Fibroblast of lung (primary cell): ENCODE results near the gene MAP3K3. TPM values are rescaled to one million over a fixed set of nuclear protein-coding genes. Genes with fewer than 3 reads are reported as not detected.

Experiments used
- DNase-seq, 2 donors: peaks; one replicate each; pipeline versions ENCODE4 v3.0.0 to v3.0.0-alpha.2; 2010; ENCODE audit warnings: low read depth in 2 of 2
- H2AFZ ChIP-seq: 2 replicates; pipeline ENCODE4 v1.5.1; 2012; ENCODE audit warnings: low read length, control low read depth, inconsistent platforms
- H3K27ac ChIP-seq: 2 replicates; pipeline ENCODE4 v1.5.1; 2011; ENCODE audit warnings: low read length, control low read depth; ENCODE audit not compliant: insufficient read depth
- H3K27me3 ChIP-seq: 2 replicates; pipeline ENCODE4 v1.5.1; 2011; ENCODE audit warnings: mild to moderate bottlenecking, low read length; ENCODE audit not compliant: control insufficient read depth, insufficient read depth
- H3K36me3 ChIP-seq: 2 replicates; pipeline ENCODE4 v1.5.1; 2011; ENCODE audit warnings: low read length; ENCODE audit not compliant: control insufficient read depth, insufficient read depth
- H3K4me1 ChIP-seq: 2 replicates; pipeline ENCODE4 v1.5.1; 2011; ENCODE audit warnings: low read length; ENCODE audit not compliant: control insufficient read depth, insufficient read depth; ENCODE audit errors: extremely low read depth
- H3K4me2 ChIP-seq: 2 replicates; pipeline ENCODE4 v1.5.1; 2011; ENCODE audit warnings: low read length, control low read depth; ENCODE audit not compliant: insufficient read depth; ENCODE audit errors: extremely low read depth
- H3K4me3 ChIP-seq, 4 experiments: fragments of 200-600 bp in 1 of 4; sonication (generic) in 1 of 4; replicated peaks in 1 of 4; 2 replicates each; pipeline ENCODE4 v1.5.1; 2011 to 2016; ENCODE audit warnings: low read length in 4 of 4, low read depth in 3 of 4, mild to moderate bottlenecking in 3 of 4, control low read depth in 2 of 4, inconsistent platforms in 1 of 4, mixed read lengths in 1 of 4; ENCODE audit not compliant: insufficient read depth in 1 of 4; ENCODE audit errors: control extremely low read depth in 1 of 4
- H3K79me2 ChIP-seq: 2 replicates; pipeline ENCODE4 v1.5.1; 2012; ENCODE audit warnings: mild to moderate bottlenecking, low read length, inconsistent platforms; ENCODE audit not compliant: control insufficient read depth, insufficient read depth
- H3K9ac ChIP-seq: 2 replicates; pipeline ENCODE4 v1.5.1; 2011; ENCODE audit warnings: mild to moderate bottlenecking, low read length, control low read depth; ENCODE audit not compliant: insufficient read depth
- H3K9me3 ChIP-seq: 2 replicates; pipeline ENCODE4 v1.5.1; 2012; ENCODE audit warnings: low read depth, low read length; ENCODE audit not compliant: control insufficient read depth, insufficient read depth
- H4K20me1 ChIP-seq: 2 replicates; pipeline ENCODE4 v1.5.1; 2011; ENCODE audit warnings: low read length; ENCODE audit not compliant: control insufficient read depth, insufficient read depth; ENCODE audit errors: extremely low read depth
- CTCF ChIP-seq, 2 donors: IDR thresholded peaks in 1 of 2; conservative IDR thresholded peaks in 1 of 2; 1 replicate in 1 of 2; 2 replicates in 1 of 2; pipeline ENCODE4 v1.5.1; 2011 to 2012; ENCODE audit warnings: low read length in 2 of 2, control low read depth in 1 of 2, inconsistent platforms in 1 of 2, low read depth in 1 of 2, mild to moderate bottlenecking in 1 of 2
- EZH2 ChIP-seq: IDR thresholded peaks from 2 replicates; pipeline ENCODE4 v1.5.1; 2012; ENCODE audit warnings: low read length, control low read depth, mild to moderate bottlenecking; ENCODE audit errors: missing control alignments
- polyA plus RNA-seq, 2 donors: library from polyadenylated mRNA; depleted of rRNA in 1 of 2; stranded (reverse) in 1 of 2; unstranded in 1 of 2; fragments of >200 nt; gene quantifications; 2 replicates each; pipeline ENCODE4 v1.2.1, GENCODE V29; 2011 to 2012; ENCODE audit warnings: missing spikeins in 1 of 2
- total RNA-seq: library from RNA; depleted of rRNA; stranded (reverse); fragments of >200 nt; gene quantifications from 2 replicates; pipeline ENCODE4 v1.2.1, GENCODE V29; 2014

MAP3K3 gene
- total and polyA plus RNA-seq, 2 donors (not counting 1 experiment from before 2014, with no cell fraction given) = 13.8 to 32.0 TPM

DNA sequence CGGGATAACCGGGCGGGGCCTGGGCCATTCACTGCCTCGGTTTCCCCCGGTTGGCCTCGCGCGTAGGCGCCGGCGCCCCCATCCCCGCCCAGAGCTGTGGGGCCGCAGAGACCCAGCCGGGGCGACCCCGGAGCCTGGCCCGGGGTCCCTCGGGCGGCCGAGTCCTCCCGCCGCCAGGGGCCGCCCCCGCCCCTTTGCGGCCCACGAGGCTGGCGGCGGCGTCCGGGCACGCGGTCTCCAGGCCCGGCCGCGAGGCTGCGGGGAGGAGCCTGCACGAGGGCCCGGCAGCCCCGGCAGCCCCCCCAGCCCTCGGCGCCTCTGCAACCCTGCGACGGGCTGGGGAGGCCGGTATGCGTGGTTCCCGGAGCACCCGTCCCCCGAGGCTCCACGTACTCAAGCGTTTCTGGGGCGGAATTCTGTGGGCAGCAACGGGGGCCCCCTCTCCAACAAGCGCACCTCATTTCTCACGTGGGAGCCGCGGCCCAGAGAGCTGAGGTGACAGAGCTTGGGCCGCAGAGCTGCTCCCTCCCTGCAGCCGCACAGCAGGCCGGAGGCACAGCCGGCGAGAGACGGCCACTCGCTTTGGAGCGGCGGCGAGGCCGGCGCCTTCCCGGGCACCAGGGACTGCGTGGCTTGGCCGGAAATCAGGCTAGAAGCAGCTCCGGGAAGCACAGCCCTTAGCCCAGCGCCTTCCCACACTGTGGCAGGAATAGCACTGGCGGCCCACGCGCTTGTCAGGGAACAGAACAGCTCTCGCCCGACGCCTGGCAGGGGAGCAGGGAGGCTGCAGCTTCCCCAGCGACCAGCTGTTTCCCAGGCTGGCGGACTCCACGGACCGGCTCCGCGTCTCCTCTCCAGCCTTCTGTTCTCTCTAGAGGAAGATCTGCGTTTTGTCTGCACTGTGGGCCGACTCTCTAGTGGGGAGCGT, 78.6 kb downstream of the MAP3K3 start:
- no peaks in the 10 kb centered on the region for H3K27me3 ChIP-seq
- peak overlapping the region; percentile 30 for H3K9ac ChIP-seq
- DNase-seq = peak; percentile 44 to 67
- no peaks in the 10 kb centered on the region for H4K20me1 ChIP-seq
- TF ChIP-seq CTCF (conservative IDR thresholded peaks at IDR 0.05 in 1 of 2, IDR thresholded peaks at IDR 0.05 in 1 of 2; ENCODE audit: low read depth in 1 of 2, low read length in 2 of 2) = no peak
- no peak overlapping the region for H3K27ac ChIP-seq
- H3K4me1 ChIP-seq = no peaks in the 10 kb centered on the region
- peak overlapping the region in 2 of 4 experiments; percentile 14 to 42 for H3K4me3 ChIP-seq
- H2AFZ ChIP-seq = no peak overlapping the region
- no peaks in the 10 kb centered on the region for H3K9me3 ChIP-seq
- H3K79me2 ChIP-seq = no peaks in the 10 kb centered on the region
- H3K4me2 ChIP-seq = no peak overlapping the region
- peaks cover 7% of the 10 kb centered on the region for H3K36me3 ChIP-seq

GRCh38 chr17:63701456-63701820, 79.2 kb downstream of the MAP3K3 start:
- Histone ChIP-seq H3K36me3 (peaks cover 7% of the 10 kb centered on the region), H3K4me3 (no peak overlapping the region), H3K4me2 (no peak overlapping the region), H2AFZ (no peak overlapping the region), H3K27ac (no peak overlapping the region), H4K20me1 (no peaks in the 10 kb centered on the region), H3K9ac (no peak overlapping the region), H3K9me3 (no peaks in the 10 kb centered on the region), H3K27me3 (no peaks in the 10 kb centered on the region), H3K79me2 (no peaks in the 10 kb centered on the region), H3K4me1 (no peaks in the 10 kb centered on the region)
- no peak for TF ChIP-seq EZH2
- TF ChIP-seq CTCF (conservative IDR thresholded peaks at IDR 0.05 in 1 of 2, IDR thresholded peaks at IDR 0.05 in 1 of 2; ENCODE audit: low read depth in 1 of 2, low read length in 2 of 2) = no peak
- DNase-seq = no peak

DNA sequence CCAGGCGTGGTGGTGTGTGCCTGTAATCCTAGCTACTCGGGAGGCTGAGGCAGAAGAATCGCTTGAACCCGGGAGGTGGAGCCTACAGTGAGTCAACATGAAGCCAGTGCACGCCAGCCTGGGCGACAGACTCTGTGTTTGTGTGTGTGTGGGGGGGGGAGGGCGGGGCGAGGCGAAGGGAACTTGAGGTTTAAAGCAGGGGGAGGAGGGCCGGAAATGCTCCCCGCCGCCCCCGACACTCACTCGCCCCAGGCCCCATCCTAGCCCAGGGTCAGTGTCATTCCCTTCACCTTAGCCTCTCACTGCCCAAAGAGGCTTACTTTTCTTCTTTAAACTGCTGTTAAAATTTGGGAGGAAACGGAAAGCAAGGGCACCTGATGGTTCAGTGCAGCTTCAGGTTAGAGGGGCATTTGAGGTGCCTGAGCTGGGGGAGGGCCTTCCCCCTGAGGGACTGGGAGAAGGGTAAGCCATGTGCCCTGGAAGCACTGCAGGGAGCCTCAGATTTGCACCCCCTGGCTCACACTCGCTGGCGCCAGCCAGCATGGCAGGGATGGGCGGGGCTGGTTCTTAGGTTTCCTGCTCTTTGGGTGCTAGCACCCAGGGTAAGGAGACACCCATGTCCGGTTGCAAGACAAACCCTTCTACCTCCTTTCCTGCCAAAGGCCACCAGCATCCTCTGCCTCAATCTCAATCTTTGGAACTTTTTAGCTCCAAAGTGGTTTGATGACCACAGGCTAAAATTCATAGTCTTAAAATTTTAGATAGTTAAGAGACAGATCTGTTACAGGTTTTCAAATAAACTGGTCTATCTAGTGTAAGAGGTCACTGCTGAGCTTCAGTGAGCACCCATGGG, 79.9 kb downstream of the MAP3K3 start:
- TF ChIP-seq CTCF (conservative IDR thresholded peaks at IDR 0.05 in 1 of 2, IDR thresholded peaks at IDR 0.05 in 1 of 2; ENCODE audit: low read depth in 1 of 2, low read length in 2 of 2) = no peak
- TF ChIP-seq EZH2 = no peak
- H3K36me3 ChIP-seq = peaks cover 7% of the 10 kb centered on the region
- no peak overlapping the region for H2AFZ ChIP-seq
- H3K79me2 ChIP-seq = no peaks in the 10 kb centered on the region
- no peaks in the 10 kb centered on the region for H4K20me1 ChIP-seq
- H3K27ac ChIP-seq = no peak overlapping the region
- H3K4me1 ChIP-seq = no peaks in the 10 kb centered on the region
- no peak overlapping the region for H3K4me3 ChIP-seq
- no peaks in the 10 kb centered on the region for H3K9me3 ChIP-seq
- no peaks in the 10 kb centered on the region for H3K27me3 ChIP-seq
- no peak for DNase-seq
- H3K4me2 ChIP-seq = no peak overlapping the region
- H3K9ac ChIP-seq = no peak overlapping the region
